Caco-2 (cell line): ENCODE measurements around the gene TFE3. TPM values are rescaled to one million over a fixed set of nuclear protein-coding genes. Genes with fewer than 3 reads are reported as not detected.
A peak's percentile ranks its signal among the peaks of the same experiment; 100 is the strongest.

Experiments used
- BruUV-seq: library from RNA; stranded (reverse); fragments of 400-500 nt; replicated peaks from 2 replicates; lab custom pipeline; 2021; lab: Mats Ljungman, UMichigan
- CTCF ChIA-PET: fragments of 300-600 bp; sonication (Branson Sonifier 250); formaldehyde crosslinking; loops from one replicate; lab custom pipeline; 2022; ENCODE audit warnings: antibody characterized with exemption; lab: Charles Lee
- POLR2A ChIA-PET: fragments of 300-600 bp; sonication (Branson Sonifier 250); formaldehyde crosslinking; loops from one replicate; lab custom pipeline; 2022; ENCODE audit warnings: antibody characterized with exemption; lab: Charles Lee
- DNase-seq, 2 experiments: peaks; one replicate each; pipeline versions ENCODE4 v3.0.0 to v3.0.0-alpha.2; 2020 to 2022
- H3K27me3 ChIP-seq: replicated peaks from 2 replicates; pipeline ENCODE4 v1.6.0; 2011; ENCODE audit warnings: low read length; ENCODE audit not compliant: control insufficient read depth, insufficient read depth
- H3K36me3 ChIP-seq: 2 replicates; pipeline ENCODE4 v1.5.1; 2011; ENCODE audit warnings: low read length; ENCODE audit not compliant: control insufficient read depth, insufficient read depth
- H3K4me1 ChIP-seq: fragments of 250-450 bp; sonication (Bioruptor Pico); 2 replicates; pipeline ENCODE4 v1.5.1; 2020; ENCODE audit warnings: mild to moderate bottlenecking
- H3K4me3 ChIP-seq: 2 replicates; pipeline ENCODE4 v1.5.1; 2011; ENCODE audit warnings: low read depth, mild to moderate bottlenecking, control low read depth, low read length
- H3K9me3 ChIP-seq: fragments of 250-450 bp; sonication (Bioruptor Pico); 2 replicates; pipeline ENCODE4 v1.5.1; 2020; ENCODE audit warnings: mild to moderate bottlenecking, moderate library complexity
- H3K27ac Mint-ChIP-seq: one replicate; pipeline ENCODE4 v1.8.0; 2022; ENCODE audit warnings: mixed read lengths; ENCODE audit not compliant: unreplicated experiment
- H3K27me3 Mint-ChIP-seq: one replicate; pipeline ENCODE4 v1.8.0; 2022; ENCODE audit warnings: mixed read lengths; ENCODE audit not compliant: insufficient read depth, unreplicated experiment
- H3K36me3 Mint-ChIP-seq: one replicate; pipeline ENCODE4 v1.8.0; 2022; ENCODE audit warnings: mild to moderate bottlenecking, mixed read lengths; ENCODE audit not compliant: insufficient read depth, unreplicated experiment
- H3K4me1 Mint-ChIP-seq: one replicate; pipeline ENCODE4 v1.8.0; 2022; ENCODE audit warnings: low read depth, mixed read lengths; ENCODE audit not compliant: unreplicated experiment
- H3K4me3 Mint-ChIP-seq: one replicate; pipeline ENCODE4 v1.8.0; 2022; ENCODE audit warnings: mild to moderate bottlenecking, moderate library complexity, mixed read lengths; ENCODE audit not compliant: unreplicated experiment
- H3K9me3 Mint-ChIP-seq: one replicate; pipeline ENCODE4 v1.8.0; 2022; ENCODE audit warnings: mixed read lengths; ENCODE audit not compliant: unreplicated experiment
- intact Hi-C: fragments of 100-400 bp; cut with micrococcal nuclease; formaldehyde crosslinking; loops from one replicate; pipeline ENCODE4 v1.10.0; 2022; ENCODE audit not compliant: unreplicated experiment
- total RNA-seq: library from RNA; stranded (reverse); gene quantifications from 2 replicates; pipeline ENCODE4 v1.2.3, GENCODE V29; 2022
- TF ChIP-seq, protein P1 (sequence below), 2 experiments: fragments of 200-600 bp in 1 of 2; IDR thresholded peaks; 1 replicate in 1 of 2; 2 replicates in 1 of 2; pipeline versions ENCODE4 v1.5.1 to v1.8.0; 2011 to 2022; ENCODE audit warnings: antibody characterized with exemption in 1 of 2, control low read depth in 1 of 2, inconsistent platforms in 1 of 2, low read depth in 1 of 2, low read length in 1 of 2, mild to moderate bottlenecking in 1 of 2, moderate library complexity in 1 of 2; ENCODE audit not compliant: insufficient read depth in 1 of 2, severe bottlenecking in 1 of 2, unreplicated experiment in 1 of 2

The TFE3 gene
- total RNA-seq, 1 experiment from 2014 or later, result 32.0 TPM

DNA sequence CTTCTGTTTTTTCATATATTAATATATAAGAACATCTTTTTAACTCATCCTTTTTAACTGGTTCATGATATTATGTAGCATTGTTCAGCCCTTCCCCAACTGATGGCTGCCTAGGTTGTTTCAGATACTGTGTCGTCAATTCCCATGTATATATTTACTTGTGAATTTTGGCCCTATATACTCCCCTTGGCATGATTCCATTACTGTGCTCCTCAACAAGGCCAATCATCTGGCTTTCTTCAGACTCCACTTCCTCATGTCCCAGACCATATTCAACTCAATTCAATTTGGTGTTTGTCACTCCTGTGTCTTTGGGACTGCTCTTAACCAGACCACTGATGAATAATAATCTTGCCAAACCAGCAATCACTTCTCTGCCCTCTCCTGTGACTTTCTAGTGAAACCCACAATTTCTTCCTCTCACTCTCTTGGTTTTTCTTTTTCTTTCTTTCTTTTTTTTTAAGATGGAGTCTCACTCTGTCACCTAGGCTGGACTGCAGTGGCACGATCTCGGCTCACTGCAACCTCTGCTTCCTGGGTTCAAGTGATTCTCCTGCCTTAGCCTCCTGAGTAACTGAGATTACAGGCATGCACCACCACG, 39.2 kb upstream of the TFE3 start:
- H3K27me3 Mint-ChIP-seq, result no peaks in the 10 kb centered on the region
- no peaks in the 10 kb centered on the region for H3K27me3 ChIP-seq
- no peaks in the 10 kb centered on the region for H3K9me3 Mint-ChIP-seq
- no peak for DNase-seq
- H3K36me3 ChIP-seq, result no peaks in the 10 kb centered on the region
- H3K4me3 Mint-ChIP-seq, result no peak overlapping the region
- intact Hi-C loops, result no loop called here
- peaks cover 6% of the 10 kb centered on the region for H3K4me1 Mint-ChIP-seq
- H3K9me3 ChIP-seq, result no peaks in the 10 kb centered on the region
- ChIA-PET CTCF (no interaction called here), POLR2A (no interaction called here)
- BruUV-seq, result no TSS peak
- no peaks in the 10 kb centered on the region for H3K4me1 ChIP-seq
- H3K27ac Mint-ChIP-seq, result no peak overlapping the region
- no peak overlapping the region for H3K4me3 ChIP-seq
- TF ChIP-seq, protein P1, sequence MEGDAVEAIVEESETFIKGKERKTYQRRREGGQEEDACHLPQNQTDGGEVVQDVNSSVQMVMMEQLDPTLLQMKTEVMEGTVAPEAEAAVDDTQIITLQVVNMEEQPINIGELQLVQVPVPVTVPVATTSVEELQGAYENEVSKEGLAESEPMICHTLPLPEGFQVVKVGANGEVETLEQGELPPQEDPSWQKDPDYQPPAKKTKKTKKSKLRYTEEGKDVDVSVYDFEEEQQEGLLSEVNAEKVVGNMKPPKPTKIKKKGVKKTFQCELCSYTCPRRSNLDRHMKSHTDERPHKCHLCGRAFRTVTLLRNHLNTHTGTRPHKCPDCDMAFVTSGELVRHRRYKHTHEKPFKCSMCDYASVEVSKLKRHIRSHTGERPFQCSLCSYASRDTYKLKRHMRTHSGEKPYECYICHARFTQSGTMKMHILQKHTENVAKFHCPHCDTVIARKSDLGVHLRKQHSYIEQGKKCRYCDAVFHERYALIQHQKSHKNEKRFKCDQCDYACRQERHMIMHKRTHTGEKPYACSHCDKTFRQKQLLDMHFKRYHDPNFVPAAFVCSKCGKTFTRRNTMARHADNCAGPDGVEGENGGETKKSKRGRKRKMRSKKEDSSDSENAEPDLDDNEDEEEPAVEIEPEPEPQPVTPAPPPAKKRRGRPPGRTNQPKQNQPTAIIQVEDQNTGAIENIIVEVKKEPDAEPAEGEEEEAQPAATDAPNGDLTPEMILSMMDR (IDR thresholded peaks at IDR 0.05; ENCODE audit: insufficient read depth in 1 of 2, low read depth in 1 of 2, low read length in 1 of 2, severe bottlenecking in 1 of 2, unreplicated experiment in 1 of 2), result no peak
- no peaks in the 10 kb centered on the region for H3K36me3 Mint-ChIP-seq

DNA sequence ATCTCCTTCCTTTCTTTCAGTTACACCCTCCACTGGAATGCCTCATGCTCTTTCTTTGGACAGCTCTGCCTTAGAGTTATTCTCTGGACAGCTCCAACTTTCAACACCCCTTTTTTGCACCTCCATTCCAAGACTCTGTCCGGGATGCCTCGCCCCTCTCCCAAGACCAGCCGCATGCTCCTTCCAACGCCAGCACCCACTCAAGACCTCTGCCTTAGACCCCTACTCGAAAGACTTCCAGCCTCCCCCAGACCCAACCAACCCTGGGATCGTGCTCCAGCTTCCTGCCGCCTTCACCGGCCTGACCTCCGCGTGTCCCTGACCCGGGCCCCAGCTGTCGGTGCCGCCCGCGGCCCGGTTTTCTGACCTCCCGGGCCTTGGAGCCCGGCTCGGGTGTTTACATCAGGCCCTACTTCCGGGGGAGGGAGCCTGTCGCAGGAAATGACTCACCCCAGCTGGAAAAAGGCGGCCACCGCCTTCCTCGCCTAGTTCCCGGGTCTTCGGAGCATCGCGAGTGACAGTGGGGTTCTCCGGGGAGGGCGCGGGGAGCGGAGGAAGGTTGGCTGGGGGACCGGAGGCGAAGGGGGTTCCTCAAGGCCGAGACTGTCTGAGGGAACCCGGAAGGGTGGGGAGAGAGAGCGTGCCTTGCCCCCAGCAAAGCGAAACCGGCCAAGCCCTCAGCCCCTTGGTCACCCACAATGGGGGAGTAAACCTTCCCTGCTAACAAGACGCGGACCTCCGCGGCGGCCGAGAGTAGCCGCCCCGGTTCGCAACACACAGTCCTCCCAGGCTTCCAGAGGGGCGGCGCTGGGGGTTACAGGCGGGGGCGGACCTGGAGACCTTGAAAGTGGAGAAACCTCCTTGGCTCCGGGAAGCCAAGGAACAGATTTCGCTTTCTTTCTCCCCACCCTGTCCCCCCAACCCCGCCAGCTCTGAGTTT, 36.6 kb upstream of the TFE3 start, which contains the start of gene WDR45:
WDR45 (minus strand) TSS at position 399 of the 940 bp plus-strand sequence. CDS start 1,792 bp downstream, outside the sequence.
- Mint-ChIP-seq H3K36me3 (no peaks in the 10 kb centered on the region), H3K9me3 (no peaks in the 10 kb centered on the region), H3K27ac (peak within 1 kb of the TSS; percentile 75), H3K4me1 (peaks cover 6% of the 10 kb centered on the region), H3K27me3 (no peaks in the 10 kb centered on the region), H3K4me3 (peak within 1 kb of the TSS; percentile 92)
- TSS peak; percentile 81 for BruUV-seq
- intact Hi-C loops, result no loop called here
- DNase-seq, result peak; percentile 59 to 68
- ChIA-PET POLR2A (interaction anchor here (0.6 kb wide), 1 partner anchor 10 kb away, joined by 5 read pairs; no protein-coding TSS in a partner anchor), CTCF (interaction anchor here (0.9 to 1.0 kb wide), 2 partner anchors 22 to 84 kb away, joined by 3 read pairs; no protein-coding TSS in a partner anchor)
- H3K4me3 ChIP-seq, result peak within 1 kb of the TSS; percentile 72
- no peaks in the 10 kb centered on the region for H3K36me3 ChIP-seq
- TF ChIP-seq, protein P1 (IDR thresholded peaks at IDR 0.05; ENCODE audit: insufficient read depth in 1 of 2, low read depth in 1 of 2, low read length in 1 of 2, severe bottlenecking in 1 of 2, unreplicated experiment in 1 of 2), result no peak
- no peaks in the 10 kb centered on the region for H3K27me3 ChIP-seq
- no peaks in the 10 kb centered on the region for H3K4me1 ChIP-seq
- H3K9me3 ChIP-seq, result no peaks in the 10 kb centered on the region

DNA sequence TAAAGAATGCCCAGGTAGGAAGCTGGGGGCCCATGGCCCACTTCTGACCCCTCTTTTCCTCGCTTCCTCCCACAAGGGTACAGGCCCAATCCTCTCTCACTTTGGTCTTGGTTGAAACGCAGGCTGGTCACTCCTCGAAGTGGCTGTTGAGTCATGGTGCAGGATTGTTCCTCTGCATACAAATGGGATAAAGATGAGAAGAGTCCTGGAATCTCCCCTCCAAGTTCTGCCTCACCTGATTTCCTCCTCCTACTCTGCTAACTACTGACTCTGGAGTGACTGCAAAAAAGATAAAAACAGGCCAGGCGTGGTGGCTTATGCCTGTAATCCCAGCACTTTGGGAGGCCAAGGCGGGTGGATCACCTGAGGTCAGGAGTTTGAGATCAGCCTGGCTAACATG, 34.8 kb upstream of the TFE3 start:
- BruUV-seq, result no TSS peak
- Mint-ChIP-seq H3K9me3 (no peaks in the 10 kb centered on the region), H3K4me1 (peaks cover 12% of the 10 kb centered on the region), H3K4me3 (no peak overlapping the region), H3K27ac (no peak overlapping the region), H3K36me3 (peaks cover 12% of the 10 kb centered on the region), H3K27me3 (no peaks in the 10 kb centered on the region)
- TF ChIP-seq, protein P1 (IDR thresholded peaks at IDR 0.05; ENCODE audit: insufficient read depth in 1 of 2, low read depth in 1 of 2, low read length in 1 of 2, severe bottlenecking in 1 of 2, unreplicated experiment in 1 of 2), result no peak
- Histone ChIP-seq H3K9me3 (no peaks in the 10 kb centered on the region), H3K4me3 (no peak overlapping the region), H3K4me1 (no peaks in the 10 kb centered on the region), H3K36me3 (no peaks in the 10 kb centered on the region), H3K27me3 (no peaks in the 10 kb centered on the region)
- CTCF ChIA-PET, result no interaction called here
- intact Hi-C loops, result no loop called here
- no peak for DNase-seq
- POLR2A ChIA-PET, result no interaction called here
